Activated naive CD8-positive, alpha-beta T cell treated with anti-CD3 and anti-CD28 coated beads, Interleukin-2, amount 10 ng/mL, durations not matched to agents 7 days and 5 days (primary cell): ENCODE data around the gene PDGFRB. TPM values are rescaled to one million over a fixed set of nuclear protein-coding genes. Genes with fewer than 3 reads are reported as not detected.

Experiments
- ATAC-seq: fragments of 150-1000 bp; cut with Tn5 transposase; one replicate; pipeline ENCODE4 v1.10.0; 2021; ENCODE audit warnings: low read depth, moderate library complexity
- POLR2A ChIA-PET: fragments of 350-600 bp; sonication (Branson Sonifier 250); formaldehyde crosslinking; loops from one replicate; lab custom pipeline; 2021; ENCODE audit warnings: antibody characterized with exemption; lab: Charles Lee
- DNase-seq: peaks from one replicate; pipeline ENCODE4 v3.0.0; 2021
- H3K27ac Mint-ChIP-seq: one replicate; pipeline ENCODE4 v1.8.0; 2022; ENCODE audit warnings: mild to moderate bottlenecking, mixed read lengths
- H3K27me3 Mint-ChIP-seq: one replicate; pipeline ENCODE4 v1.8.0; 2022; ENCODE audit warnings: mild to moderate bottlenecking, moderate library complexity, mixed read lengths
- H3K36me3 Mint-ChIP-seq: one replicate; pipeline ENCODE4 v1.8.0; 2021; ENCODE audit warnings: mild to moderate bottlenecking, mixed read lengths
- H3K4me1 Mint-ChIP-seq: one replicate; pipeline ENCODE4 v1.8.0; 2021; ENCODE audit warnings: mixed read lengths
- H3K4me3 Mint-ChIP-seq: one replicate; pipeline ENCODE4 v1.8.0; 2022; ENCODE audit warnings: mild to moderate bottlenecking, moderate library complexity, mixed read lengths
- H3K9me3 Mint-ChIP-seq: one replicate; pipeline ENCODE4 v1.8.0; 2021; ENCODE audit warnings: mixed read lengths
- total RNA-seq, 2 experiments: library from RNA; stranded (reverse); gene quantifications; one replicate each; pipeline ENCODE4 v1.2.3, GENCODE V29; 2021

PDGFRB gene
- total RNA-seq, 2 experiments from 2014 or later, result 33.4 to 41.5 TPM

DNA sequence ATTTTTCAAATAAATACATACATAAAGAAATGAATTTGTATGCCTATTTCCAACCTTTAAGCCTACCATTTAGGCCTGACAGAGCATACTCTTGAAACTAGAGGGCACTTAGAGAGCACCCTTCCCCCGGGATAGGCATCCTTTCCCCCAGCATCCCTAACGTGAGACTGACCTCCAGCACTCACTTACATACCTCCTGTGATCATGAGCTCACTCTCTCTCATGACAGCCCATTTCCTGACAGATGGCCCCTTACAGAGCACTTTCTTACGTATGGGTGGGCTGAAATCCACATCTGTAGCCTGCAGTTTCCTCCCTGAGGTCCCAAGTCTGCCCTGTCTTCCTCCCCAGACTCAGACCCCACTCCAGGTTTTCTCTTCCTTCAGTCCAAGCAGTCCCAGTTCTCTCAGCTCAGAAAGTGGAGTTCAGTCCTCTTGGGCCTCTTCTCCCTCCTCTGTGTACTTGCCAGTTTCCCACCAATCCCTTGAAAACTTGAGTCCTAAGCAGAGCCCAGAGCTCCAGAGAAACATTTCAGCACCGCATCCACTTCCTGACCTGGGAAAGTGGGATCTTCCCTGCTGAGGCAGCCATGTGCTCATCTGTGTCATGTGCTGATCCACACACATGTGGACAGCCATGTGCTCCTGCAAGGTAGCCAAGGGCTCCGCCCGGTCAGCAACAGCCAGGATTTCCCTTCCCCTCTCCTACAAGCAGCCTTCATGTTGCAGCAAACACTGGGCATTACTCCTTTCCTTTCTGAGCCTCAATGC, 8.8 kb upstream of the PDGFRB start:
- Mint-ChIP-seq H3K36me3 (no peaks in the 10 kb centered on the region), H3K27me3 (peaks cover 47% of the 10 kb centered on the region), H3K4me1 (peaks cover 6% of the 10 kb centered on the region), H3K9me3 (no peaks in the 10 kb centered on the region), H3K4me3 (no peak overlapping the region), H3K27ac (peak overlapping the region; percentile 28)
- DNase-seq (no peak), ATAC-seq (no peak)
- POLR2A ChIA-PET, result no interaction called here

DNA sequence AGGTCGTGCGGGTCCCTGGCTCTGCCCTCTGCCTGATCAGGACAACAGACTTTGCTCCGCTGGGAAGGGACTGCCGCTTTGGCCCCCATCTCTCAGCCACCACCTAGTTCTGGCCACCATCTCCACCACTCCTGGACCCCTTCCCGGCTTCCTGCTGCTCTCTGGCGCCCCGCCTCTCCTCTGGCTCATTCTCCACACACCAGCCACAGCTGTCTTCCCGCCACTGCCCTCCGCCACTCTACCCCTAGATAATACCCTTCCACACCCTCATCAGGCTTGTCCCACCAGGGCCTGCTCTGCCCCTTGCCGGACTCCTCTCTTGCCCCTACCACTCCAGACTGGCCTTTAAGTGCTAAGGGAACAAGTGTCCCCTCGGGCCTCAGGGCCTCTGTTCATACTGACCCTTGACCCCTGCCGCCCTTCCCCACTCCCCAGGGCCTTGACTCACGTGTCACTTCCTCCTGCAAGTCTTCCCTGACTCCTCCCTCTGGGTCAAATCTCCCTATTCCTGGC, 8.0 kb upstream of the PDGFRB start:
- Mint-ChIP-seq H3K4me3 (no peak overlapping the region), H3K27me3 (peaks cover 39% of the 10 kb centered on the region), H3K27ac (no peak overlapping the region), H3K4me1 (peaks cover 6% of the 10 kb centered on the region), H3K9me3 (no peaks in the 10 kb centered on the region), H3K36me3 (no peaks in the 10 kb centered on the region)
- ATAC-seq (no peak), DNase-seq (no peak)
- POLR2A ChIA-PET, result interaction anchor here (0.6 to 1.0 kb wide), 3 partner anchors 7 to 46 kb away, joined by 3 read pairs; no protein-coding TSS in a partner anchor

DNA sequence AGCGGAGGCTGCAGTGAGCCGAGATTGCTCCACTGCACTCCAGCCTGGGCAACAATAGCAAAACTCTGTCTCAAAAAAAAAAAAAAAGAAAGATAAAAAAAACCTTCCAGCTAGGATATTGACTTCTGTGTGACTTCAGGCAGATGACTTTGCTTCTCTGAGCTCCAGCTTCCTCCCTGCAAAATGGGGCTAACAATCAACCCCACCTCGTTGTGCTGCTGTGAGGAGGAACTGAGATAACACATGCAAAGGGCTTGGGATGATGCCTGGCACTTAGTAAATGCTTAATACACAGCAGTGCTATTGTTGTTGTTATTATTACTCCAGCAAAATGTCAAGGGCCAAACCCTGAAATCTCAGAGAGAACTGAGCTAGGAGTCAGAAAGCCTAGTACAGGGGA, 7.4 kb upstream of the PDGFRB start:
- ATAC-seq (no peak), DNase-seq (no peak)
- Mint-ChIP-seq H3K27me3 (peaks cover 33% of the 10 kb centered on the region), H3K4me3 (no peak overlapping the region), H3K4me1 (peaks cover 6% of the 10 kb centered on the region), H3K9me3 (no peaks in the 10 kb centered on the region), H3K36me3 (no peaks in the 10 kb centered on the region), H3K27ac (no peak overlapping the region)
- POLR2A ChIA-PET, result interaction anchor here (0.6 to 1.0 kb wide), 3 partner anchors 8 to 47 kb away, joined by 3 read pairs; no protein-coding TSS in a partner anchor

DNA sequence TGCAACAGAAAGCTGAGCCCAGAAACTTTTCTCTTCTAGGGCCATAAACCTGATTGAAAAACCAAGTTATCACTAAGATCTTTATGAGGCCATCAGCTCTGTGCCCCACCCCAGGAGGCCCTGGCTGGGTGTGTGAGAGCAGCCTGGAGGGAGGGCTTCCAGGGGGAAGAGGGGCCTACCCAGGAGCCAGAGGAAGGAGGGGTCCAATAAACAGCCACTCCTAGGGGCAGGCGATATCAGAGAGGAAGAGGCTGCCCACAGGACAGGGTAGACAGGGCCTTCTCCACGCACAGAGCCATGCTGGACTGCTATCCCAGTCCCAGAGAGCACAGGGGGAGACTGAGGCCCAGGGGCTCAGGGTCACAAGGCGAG, 6.5 kb upstream of the PDGFRB start:
- DNase-seq (no peak), ATAC-seq (peak; percentile 4)
- H3K27me3 Mint-ChIP-seq, result peaks cover 25% of the 10 kb centered on the region
- H3K4me3 Mint-ChIP-seq, result no peak overlapping the region
- peaks cover 4% of the 10 kb centered on the region for H3K4me1 Mint-ChIP-seq
- no peaks in the 10 kb centered on the region for H3K36me3 Mint-ChIP-seq
- no peak overlapping the region for H3K27ac Mint-ChIP-seq
- H3K9me3 Mint-ChIP-seq, result no peaks in the 10 kb centered on the region
- POLR2A ChIA-PET, result no interaction called here

DNA sequence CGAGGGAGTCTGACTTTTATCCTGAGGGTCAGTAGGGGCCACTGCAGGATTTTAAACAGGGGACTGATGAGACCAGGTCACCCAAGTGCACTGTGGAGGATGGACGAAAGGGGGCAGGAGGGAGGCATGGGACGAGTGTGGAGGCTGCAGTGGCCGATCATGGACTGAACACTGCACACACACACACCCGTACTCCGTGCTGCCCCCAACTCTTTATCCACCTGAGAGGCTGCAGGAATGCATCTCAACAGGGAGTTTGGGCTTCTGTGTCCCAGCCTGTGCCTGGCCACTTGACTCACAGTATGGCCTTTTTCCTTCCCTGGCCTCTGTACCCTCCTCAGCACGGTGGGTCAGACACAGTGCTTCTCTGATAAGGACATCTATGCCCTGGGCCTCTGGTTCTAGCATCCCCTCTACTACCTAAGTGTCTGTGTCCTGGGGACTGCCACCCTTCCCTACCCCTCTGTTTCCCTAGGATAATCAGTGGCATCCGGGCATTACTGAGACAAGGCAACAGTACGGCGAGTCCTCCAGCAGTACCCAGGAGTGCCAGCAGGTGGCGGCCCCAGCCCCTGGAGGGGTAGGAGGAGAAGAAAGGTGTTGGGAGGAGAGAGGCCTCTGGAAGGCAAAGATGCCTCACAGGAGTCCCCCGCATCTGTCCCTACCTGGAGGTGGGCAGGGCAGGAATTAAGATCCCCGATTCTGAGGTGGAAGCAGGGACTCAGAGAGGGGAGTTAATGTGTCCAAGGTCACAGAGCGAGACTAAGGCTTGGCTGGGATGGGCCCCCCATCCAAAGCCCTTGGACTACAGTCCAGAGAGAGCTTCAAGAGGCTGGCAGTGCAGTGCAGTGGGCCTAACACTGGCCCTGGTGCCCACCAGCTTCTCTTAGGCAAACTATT, 5.8 kb upstream of the PDGFRB start:
- Mint-ChIP-seq H3K27me3 (peaks cover 25% of the 10 kb centered on the region), H3K27ac (peak overlapping the region; percentile 17), H3K4me1 (peaks cover 4% of the 10 kb centered on the region), H3K36me3 (no peaks in the 10 kb centered on the region), H3K9me3 (no peaks in the 10 kb centered on the region), H3K4me3 (no peak overlapping the region)
- POLR2A ChIA-PET, result no interaction called here
- ATAC-seq (peak; percentile 83), DNase-seq (peak; percentile 90)

DNA sequence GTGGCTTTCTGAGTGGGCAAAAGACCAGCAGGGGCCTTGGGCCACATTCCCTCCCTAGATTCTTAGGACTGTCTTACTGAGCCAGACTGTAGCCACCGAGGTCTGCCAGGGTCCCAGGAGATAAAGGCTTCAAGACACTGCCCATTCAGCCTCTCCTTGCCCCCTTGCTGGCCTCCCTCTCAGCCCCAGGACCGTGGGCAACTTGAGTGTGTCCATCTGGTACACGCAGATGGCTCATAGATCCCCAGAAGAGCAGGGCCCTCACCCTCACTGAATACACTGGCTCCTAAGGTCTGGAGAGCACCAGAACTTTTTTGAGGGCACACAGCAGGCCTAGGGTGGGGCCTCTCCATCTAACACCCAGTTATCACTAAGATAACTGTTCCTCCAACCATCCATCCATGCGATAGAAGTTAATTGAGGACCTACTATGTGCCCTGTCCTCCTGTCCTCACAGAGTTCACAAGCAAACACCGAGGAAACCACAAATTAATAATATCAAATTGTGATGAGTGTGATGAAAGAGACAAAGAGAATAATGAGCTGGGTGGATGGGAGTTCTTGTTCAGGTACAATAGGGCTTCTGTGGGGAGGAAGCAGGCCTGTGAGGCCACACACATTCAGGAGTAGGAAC, 4.9 kb upstream of the PDGFRB start:
- H3K9me3 Mint-ChIP-seq, result no peaks in the 10 kb centered on the region
- peaks cover 10% of the 10 kb centered on the region for H3K4me1 Mint-ChIP-seq
- POLR2A ChIA-PET, result interaction anchor here (1.0 kb wide), 1 partner anchor 11 kb away, joined by 3 read pairs; no protein-coding TSS in a partner anchor
- no peak for ATAC-seq
- peaks cover 18% of the 10 kb centered on the region for H3K27me3 Mint-ChIP-seq
- H3K27ac Mint-ChIP-seq, result peak overlapping the region; percentile 68
- no peak for DNase-seq
- H3K36me3 Mint-ChIP-seq, result no peaks in the 10 kb centered on the region
- H3K4me3 Mint-ChIP-seq, result no peak overlapping the region

DNA sequence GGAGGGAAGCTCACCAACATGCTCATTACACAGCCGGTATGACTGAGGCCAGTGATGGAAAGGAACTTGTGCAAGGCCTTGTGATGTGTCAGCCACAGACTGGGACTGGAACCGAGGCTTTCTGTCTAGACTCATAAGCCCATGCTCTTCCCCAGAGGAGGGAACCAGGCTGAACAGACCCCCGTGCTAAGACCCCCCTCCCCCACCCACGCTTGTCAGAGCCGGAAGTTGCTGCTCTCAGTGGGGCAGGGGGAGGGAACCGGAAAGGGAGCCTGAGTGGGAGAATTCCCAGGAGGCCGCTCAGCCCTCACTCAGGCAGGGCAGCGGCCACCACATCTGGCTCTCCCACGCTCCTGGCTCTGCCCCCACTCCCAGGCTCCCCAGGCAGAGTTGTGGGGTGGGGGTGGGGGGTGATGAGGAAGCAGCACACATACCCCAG, 4.1 kb upstream of the PDGFRB start:
- H3K9me3 Mint-ChIP-seq, result no peaks in the 10 kb centered on the region
- peaks cover 10% of the 10 kb centered on the region for H3K27me3 Mint-ChIP-seq
- ATAC-seq, result no peak
- H3K4me3 Mint-ChIP-seq, result no peak overlapping the region
- peaks cover 3% of the 10 kb centered on the region for H3K36me3 Mint-ChIP-seq
- no peak for DNase-seq
- H3K27ac Mint-ChIP-seq, result no peak overlapping the region
- POLR2A ChIA-PET, result interaction anchor here (1.0 kb wide), 1 partner anchor 10 kb away, joined by 3 read pairs; no protein-coding TSS in a partner anchor
- peaks cover 14% of the 10 kb centered on the region for H3K4me1 Mint-ChIP-seq

DNA sequence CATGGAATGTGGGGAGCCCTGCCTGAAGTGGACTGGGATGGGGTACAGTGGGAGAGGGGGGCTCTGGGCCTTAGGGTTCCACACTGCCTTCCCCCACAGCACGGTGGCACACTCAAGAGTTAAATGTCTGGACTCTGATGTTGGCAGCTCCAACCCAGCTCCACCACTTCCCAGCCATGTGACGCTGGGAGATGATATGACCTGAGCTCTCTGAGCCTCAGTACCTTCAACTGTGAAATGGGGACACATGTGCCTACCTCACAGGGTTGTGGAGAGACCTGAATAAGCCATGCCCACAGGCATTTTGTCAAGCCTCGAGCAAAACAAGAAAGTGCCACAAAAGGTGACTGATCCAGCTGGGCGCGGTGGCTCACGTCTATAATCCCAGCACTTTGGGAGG, 3.4 kb upstream of the PDGFRB start:
- peaks cover 5% of the 10 kb centered on the region for H3K27me3 Mint-ChIP-seq
- H3K4me1 Mint-ChIP-seq, result peaks cover 19% of the 10 kb centered on the region
- POLR2A ChIA-PET, result interaction anchor here (2.1 kb wide), 1 partner anchor 9 kb away, joined by 6 read pairs; no protein-coding TSS in a partner anchor
- peaks cover 7% of the 10 kb centered on the region for H3K36me3 Mint-ChIP-seq
- DNase-seq (no peak), ATAC-seq (no peak)
- H3K4me3 Mint-ChIP-seq, result no peak overlapping the region
- H3K9me3 Mint-ChIP-seq, result no peaks in the 10 kb centered on the region
- H3K27ac Mint-ChIP-seq, result no peak overlapping the region

DNA sequence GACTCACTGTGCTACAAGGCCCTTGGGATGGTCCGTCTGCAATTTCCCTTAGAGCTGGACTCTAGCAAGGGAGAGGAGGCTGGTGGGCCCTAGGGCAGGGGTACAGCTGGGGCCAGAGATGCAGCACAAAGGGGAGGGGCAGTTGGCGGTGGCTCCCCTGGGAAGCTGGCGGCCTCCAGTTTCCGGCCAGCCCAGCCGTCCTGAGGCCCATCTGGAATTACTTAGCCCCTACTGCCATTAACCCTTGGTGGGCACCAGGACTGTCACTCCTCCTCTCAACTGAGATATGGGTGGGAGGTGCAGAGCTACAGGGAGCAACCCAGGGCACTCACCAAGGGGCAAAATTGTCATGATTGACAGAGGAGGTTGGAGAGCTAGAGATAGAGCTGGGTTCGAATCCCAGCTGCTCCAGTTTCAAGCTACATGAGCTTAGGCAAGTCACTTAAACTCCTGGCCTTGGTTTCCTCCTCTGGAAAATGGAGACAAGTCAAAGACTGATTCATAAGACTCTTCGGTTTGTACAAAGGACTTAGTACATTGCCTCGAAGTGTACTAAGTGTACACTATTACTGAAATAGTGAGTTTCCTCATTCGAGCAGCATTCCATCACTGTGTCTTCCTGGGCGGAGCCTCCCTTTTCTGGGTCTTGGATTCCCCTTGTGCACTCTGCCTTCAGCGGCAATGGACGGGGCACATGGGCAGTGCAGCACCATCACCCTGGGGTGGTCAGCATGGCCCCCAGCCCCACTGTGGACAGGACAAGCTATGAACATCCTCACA, 2.7 kb upstream of the PDGFRB start:
- Mint-ChIP-seq H3K27me3 (peaks cover 2% of the 10 kb centered on the region), H3K4me3 (no peak overlapping the region), H3K27ac (no peak overlapping the region), H3K36me3 (peaks cover 10% of the 10 kb centered on the region), H3K9me3 (no peaks in the 10 kb centered on the region), H3K4me1 (peaks cover 25% of the 10 kb centered on the region)
- POLR2A ChIA-PET, result interaction anchor here (2.1 kb wide), 1 partner anchor 9 kb away, joined by 6 read pairs; no protein-coding TSS in a partner anchor
- ATAC-seq (no peak), DNase-seq (no peak)

DNA sequence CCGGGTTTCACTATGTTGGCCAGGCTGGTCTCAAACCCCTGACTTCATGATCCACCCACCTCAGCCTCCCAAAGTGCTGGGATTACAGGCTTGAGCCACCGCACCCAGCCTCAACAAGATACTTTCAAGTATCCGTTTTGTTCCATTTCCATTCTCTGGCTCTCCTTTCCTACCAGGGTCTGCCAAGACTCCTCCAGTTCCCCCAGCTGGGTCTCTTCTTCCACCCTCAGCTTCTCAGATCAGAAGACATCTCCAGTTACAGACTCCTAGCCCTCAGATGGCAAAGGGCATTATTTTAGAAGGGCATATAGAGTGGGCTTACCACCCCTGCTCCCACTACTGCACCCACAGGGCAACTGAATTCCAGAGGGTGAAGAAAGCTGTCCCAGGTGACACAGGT, 1.5 kb upstream of the PDGFRB start:
- Mint-ChIP-seq H3K27ac (peak overlapping the region; percentile 14), H3K27me3 (no peaks in the 10 kb centered on the region), H3K4me1 (peaks cover 33% of the 10 kb centered on the region), H3K9me3 (no peaks in the 10 kb centered on the region), H3K36me3 (peaks cover 14% of the 10 kb centered on the region), H3K4me3 (no peak overlapping the region)
- POLR2A ChIA-PET, result no interaction called here
- DNase-seq (no peak), ATAC-seq (no peak)

DNA sequence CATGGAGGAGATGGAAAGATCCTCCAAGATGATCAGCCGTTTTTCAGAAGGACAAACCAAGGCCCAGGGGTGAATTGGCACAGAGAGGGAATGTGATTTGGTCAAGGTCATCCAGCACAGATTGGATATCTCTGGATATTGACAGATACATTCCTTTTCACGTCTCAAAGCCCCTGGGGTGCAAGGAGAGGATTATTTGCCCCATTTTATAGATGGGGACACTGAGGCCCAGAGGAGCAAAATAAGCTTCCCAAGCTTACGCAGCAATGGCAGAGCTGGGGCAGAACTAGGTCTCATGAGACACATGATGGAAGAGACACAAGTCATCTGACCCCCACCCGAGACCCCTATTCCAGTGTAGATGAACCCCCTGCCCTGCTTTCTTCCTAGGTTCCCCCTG, 895 bp upstream of the PDGFRB start:
- H3K4me1 Mint-ChIP-seq, result peaks cover 31% of the 10 kb centered on the region

DNA sequence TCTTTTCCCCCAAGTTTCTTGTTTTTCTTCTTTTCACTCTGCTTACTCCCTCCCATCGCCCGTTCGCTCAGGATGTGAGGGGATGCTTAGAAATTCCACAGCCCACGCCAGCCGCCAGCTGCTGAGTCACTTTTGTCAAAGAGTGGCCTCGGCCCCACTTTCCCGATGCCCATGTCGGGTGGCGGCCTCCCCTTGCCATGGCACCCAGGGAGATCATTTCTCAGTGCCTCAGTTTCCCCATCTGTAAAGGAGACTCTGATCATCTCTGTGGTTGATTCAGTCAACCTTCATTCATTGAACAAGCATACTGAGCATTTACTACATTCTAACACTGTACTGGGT, 353 bp upstream of the PDGFRB start:
- no peak for ATAC-seq
- Mint-ChIP-seq H3K9me3 (no peaks in the 10 kb centered on the region), H3K36me3 (peaks cover 14% of the 10 kb centered on the region), H3K4me1 (peaks cover 30% of the 10 kb centered on the region), H3K27ac (peak overlapping the region; percentile 89), H3K4me3 (peak overlapping the region; percentile 95), H3K27me3 (no peaks in the 10 kb centered on the region)
- no peak for DNase-seq
- POLR2A ChIA-PET, result interaction anchor here (0.7 to 1.3 kb wide), 4 partner anchors 11 to 294 kb away, joined by 3 to 8 read pairs (median 6); partner anchors contain the start of gene RPS14

More for the DNA sequence above, 895 bp upstream of the PDGFRB start:
- no peaks in the 10 kb centered on the region for H3K27me3 Mint-ChIP-seq
- POLR2A ChIA-PET, result interaction anchor here (0.7 kb wide), 1 partner anchor 277 kb away, joined by 3 read pairs; no protein-coding TSS in a partner anchor
- DNase-seq, result no peak
- H3K36me3 Mint-ChIP-seq, result peaks cover 14% of the 10 kb centered on the region
- H3K27ac Mint-ChIP-seq, result peak overlapping the region; percentile 89
- H3K4me3 Mint-ChIP-seq, result peak overlapping the region; percentile 95
- no peak for ATAC-seq
- H3K9me3 Mint-ChIP-seq, result no peaks in the 10 kb centered on the region
